ENCODE measurements around the gene SLC25A40.

GRCh38 chr7:87785368-87785995, 90.7 kb downstream of the SLC25A40 start:
- TF ChIP-seq NCOA1 (CRISPR knock-in tag; IDR thresholded peaks at IDR 0.05) (no peak), KLF12 (CRISPR knock-in tag; IDR thresholded peaks at IDR 0.05; ENCODE audit: borderline replicate concordance) (no peak), MAFF (IDR thresholded peaks at IDR 0.05; ENCODE audit: low read depth, low read length) (no peak)

Data from HepG2 (cell line).